Activated CD4-positive, alpha-beta T cell treated with anti-CD3 and anti-CD28 coated beads, Interleukin-2, Interleukin-6, amounts not matched to agents 100 ng/mL and 50 ng/mL, durations not matched to agents 16 hours and 8 hours (primary cell): ENCODE results near the gene MAGEA9.
"Not testable (repeated sequence)": the region's sequence is repeated elsewhere in the genome, so short reads cannot be mapped to it uniquely, and the experiment has no call there.

ENCODE experiments used
- DNase-seq: peaks from one replicate; pipeline ENCODE4 v3.0.0-alpha.2; 2020

The MAGEA9 gene, protein sequence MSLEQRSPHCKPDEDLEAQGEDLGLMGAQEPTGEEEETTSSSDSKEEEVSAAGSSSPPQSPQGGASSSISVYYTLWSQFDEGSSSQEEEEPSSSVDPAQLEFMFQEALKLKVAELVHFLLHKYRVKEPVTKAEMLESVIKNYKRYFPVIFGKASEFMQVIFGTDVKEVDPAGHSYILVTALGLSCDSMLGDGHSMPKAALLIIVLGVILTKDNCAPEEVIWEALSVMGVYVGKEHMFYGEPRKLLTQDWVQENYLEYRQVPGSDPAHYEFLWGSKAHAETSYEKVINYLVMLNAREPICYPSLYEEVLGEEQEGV

DNA sequence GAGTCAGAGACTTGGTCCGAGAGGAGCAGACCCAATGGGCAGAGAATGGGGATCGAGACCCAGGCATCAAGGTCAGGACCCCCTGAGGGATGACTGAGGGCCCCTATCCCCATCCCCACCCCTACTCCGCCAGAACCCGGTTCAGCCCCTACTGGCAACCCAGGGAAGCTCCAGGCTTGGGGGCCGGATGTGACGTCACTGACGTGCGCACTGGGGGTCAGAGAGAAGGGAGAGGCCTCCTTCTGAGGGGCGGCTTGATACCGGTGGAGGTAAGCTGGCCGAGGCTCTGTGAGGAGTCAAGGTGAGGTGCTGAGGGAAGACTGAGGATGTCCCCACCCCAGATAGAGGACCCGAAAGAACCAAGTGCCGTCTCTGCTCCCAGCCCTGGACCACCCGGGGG lies at the start of gene MAGEA9:
TSS of gene MAGEA9 (plus strand) at position 204 of the 400 bp plus-strand sequence. CDS start 4,281 bp downstream, outside the sequence.
- DNase-seq: not testable (repeated sequence)

DNA sequence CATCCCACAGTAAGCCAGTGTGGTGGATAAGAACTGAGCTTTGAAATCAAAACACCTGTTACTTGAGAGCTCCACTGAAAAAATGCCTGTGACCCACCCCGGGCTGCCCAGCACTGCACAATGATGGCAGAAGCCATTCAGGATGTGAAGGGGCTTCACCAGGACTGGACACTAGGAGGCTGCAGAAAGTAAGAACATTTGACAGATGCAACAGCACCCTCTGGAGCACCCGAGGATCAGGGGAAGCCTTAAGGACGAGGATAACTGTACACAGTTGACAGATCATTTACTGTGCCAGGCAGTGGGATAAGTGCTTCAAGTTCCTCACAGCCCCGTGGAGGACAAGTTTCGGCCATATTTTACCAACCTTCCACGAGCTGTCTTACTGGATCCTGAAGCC lies 39.5 kb upstream of the MAGEA9 start:
- DNase-seq: not testable (repeated sequence)

DNA sequence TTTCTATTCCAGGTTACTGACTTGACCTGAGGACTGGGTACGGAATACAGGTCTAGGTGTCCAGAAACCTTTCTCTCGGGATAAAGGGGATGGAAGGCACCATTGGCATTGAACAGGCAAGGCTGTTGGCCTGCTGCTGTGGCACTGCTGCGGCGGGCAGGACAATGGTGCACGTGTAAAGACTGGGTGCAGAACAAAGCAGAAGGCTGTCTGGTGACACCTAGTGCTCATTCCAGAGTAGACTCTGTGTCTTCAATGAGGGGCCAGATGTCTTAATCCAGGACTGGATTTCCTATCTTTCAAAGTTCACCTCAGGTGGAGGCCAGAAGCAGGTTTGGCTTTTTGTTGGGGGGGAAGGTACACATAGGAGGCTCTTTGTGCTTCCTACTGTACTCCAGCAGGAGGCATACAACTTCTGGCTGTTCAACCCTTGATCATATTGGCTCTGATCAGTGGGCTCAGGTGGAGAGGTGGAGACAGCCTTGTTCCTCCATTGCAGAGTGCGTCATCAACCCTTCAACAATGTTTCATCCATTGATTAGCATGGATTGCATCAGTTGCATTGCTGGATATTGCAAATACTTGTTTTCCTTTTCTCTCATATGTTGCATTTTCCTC lies 35.2 kb upstream of the MAGEA9 start:
- DNase-seq: not testable (repeated sequence)

DNA sequence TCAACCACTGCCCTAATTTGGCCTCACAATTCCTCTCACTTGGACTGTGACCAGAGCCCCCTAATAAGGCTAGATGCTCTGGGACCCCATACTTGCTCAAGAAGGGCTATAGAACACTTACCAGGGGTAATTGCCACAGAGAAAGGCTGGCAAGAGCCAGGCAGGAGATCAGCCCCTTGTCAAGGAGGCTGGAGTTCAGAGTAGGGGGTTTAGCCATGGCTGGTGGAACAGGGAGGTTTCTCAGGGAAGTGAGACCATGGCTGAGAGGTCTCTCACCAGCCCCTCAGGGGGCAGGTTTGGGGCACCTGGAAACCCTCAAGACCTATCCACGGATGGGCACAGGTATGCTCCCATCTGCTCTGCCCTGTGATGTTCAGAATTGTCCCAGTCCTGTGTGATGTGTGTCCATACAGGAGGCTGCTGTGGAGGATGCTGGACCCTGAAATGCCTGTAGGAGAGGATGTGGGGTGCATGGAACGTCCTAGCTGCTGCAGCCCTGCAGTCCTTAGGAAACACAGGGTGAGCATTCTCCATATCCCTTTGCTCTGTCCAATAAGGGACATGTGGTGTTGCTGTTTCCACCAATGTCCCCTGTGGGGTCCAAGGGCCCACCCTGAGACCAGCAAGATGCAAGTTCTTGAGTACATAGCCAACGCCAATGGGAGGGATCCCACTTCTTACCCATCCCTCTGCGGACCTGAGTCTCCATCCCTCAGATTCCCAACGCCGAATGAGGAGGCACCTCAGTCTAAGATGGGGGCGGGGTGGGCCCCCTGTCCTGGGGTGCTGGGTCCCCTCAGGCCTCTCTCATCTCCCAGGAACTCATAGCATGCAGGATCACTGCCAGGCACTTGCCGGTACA lies 24.3 kb upstream of the MAGEA9 start:
- DNase-seq: no peak

DNA sequence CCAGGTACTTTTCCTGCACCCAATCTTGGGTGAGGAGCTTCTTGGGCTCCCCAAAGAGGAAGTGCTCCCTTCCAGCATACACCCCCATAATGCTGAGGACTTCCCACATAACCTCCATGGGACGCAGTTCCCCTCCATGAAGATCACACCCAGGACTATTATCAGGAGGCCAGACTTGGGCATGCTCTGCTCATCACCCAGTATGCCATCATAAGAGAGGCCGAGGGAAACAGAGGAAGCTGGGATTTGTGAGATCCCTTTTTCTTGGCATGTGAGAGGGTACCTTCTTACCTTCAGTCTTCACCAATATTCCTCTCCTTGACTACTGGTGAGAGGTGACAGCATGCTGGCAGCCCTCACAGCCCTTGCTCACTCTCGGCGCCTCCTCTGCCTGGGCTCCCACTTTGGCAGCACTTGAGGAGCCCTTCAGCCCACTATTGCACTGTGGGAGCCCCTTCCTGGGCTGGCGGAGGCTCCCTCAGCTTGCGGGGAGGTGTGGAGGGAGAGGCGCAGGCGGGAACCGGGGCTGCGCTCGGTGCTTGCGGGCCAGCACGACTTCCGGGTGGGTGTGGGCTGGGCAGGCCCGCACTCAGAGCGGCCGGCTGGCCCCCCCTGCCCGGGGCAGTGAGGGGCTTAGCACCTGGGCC lies 23.5 kb upstream of the MAGEA9 start:
- DNase-seq: no peak

DNA sequence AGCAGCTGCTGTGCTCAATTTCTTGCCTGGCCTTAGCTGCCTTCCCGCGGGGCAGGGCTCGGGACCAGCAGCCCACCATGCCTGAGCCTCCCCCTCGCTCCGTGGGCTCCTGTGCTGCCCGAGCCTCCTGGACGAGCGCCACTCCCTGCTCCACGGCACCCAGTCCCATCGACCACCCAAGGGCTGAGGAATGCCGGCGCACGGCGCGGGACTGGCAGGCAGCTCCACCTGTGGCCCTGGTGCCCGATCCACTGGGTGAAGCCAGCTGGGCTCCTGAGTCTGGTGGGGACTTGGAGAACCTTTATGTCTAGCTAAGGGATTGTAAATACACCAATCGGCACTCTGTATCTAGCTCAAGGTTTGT lies 23.0 kb upstream of the MAGEA9 start:
- DNase-seq: not testable (repeated sequence)

DNA sequence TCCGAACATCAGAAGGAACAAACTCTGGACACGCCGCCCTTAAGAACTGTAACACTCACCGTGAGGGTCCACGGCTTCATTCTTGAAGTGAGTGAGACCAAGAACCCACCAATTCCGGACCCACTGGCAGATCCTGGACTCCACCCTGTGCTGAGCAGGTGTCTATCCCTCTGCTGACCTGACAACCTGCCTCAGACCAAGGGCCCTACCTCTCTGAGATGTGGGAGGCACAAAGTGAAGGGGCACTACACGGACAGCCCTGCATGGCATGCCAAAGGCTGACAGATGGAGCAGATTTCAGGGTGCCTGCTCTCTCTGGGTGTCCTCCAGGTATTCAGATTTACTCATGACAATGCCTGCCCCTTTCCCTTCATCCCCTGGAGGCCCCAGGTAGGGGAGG lies 21.9 kb upstream of the MAGEA9 start:
- DNase-seq: no peak

DNA sequence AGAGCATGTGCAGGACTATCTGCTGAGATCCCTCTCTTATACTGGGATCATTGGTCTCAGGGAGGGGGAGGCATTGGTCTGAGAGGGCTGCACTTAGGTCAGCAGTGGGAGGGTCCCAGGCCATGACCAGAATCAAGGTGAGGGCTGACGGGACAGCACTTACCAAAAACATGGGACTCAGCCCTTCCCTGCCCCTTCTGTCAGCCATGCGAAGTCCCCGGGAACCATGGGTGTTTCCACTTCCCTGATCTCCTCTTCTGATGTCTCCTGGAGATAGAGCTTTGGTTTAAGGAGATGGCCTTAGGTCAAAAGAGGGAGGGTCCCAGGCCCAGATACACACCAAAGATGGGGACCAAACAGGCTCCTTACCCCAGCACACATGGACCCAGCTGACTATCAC lies 20.8 kb upstream of the MAGEA9 start:
- DNase-seq: no peak

DNA sequence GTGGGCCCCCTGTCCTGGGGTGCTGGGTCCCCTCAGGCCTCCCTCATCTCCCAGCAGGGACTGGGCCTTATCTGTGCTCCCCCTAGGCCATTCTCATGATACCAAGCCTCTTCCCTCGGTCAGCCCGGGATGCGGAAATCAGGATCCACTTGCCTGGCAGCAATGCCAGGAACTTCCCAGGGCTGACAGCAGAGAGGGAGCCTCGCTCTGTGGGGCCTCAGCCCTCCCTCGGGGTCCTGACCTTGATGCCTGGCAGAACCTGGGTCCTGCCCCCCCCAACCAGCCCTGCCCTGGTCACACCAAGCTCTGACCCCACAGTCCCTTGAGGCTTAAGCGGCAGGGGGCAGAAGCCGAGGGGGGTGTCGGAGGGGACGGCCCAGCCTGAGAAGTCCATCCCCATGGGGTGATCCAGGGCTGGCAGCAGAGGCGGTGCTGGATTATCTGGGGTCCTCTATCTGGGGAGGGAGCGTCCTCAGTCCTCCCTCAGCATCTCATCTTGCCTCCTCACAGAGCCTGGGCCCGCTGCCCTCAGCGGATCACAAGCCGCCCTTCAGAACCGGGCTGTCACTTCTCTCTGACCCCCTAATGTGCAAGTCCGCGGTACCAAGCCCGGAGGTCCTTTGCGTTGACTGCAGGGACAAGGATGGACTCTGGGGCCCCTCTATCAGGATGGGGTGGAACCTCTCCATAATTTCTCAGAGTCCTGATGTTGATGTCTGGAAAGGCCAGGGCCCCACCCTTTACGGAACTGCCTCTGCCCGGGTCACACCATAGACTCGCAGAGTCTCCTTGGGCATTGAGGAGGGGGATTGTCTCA lies 19.7 kb upstream of the MAGEA9 start:
- not testable (repeated sequence) for DNase-seq

DNA sequence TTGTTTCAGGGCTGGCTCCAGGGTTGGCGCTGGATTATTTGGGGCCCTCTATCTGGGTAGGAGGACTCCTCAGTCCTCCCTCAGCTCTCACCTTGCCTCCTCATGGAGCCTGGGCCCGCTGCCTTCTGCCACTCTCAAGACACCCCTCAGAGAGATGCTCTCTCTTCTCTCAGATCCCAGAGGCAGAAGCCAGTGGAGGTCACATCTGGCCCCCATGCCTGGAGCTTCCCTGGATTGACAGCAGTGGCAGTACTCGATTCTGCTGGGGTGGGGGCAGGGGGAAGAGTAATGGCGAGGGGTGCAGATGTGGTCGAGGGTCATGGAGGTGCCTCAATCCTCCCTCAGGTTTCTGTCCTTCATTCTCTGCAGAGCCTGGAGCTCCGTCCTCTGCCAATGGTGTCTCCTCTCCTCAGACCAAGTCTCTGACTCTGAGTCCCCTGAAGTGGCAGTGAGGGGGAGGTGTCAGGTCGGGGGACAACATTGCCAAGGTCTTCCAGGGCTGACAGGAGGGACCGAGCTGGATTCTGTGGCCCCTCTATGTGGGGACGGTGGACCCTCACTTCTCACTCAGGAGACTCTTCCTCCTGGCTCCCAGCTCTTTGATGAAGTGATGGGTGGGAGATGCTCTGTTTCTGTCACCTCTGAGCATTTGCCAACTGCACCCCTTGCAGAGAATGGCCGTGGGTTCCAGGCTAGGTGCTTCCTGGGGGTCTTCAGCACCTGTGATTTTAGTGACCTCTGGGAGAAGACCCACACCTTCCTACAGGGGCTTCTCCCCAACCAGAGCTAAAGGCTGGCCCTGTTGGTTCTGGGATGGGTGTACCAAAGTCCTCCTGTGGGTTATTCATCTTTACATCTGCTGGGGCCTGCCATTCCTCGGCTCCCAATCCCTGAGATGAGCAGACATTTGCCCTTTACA lies 18.8 kb upstream of the MAGEA9 start:
- DNase-seq: no peak

DNA sequence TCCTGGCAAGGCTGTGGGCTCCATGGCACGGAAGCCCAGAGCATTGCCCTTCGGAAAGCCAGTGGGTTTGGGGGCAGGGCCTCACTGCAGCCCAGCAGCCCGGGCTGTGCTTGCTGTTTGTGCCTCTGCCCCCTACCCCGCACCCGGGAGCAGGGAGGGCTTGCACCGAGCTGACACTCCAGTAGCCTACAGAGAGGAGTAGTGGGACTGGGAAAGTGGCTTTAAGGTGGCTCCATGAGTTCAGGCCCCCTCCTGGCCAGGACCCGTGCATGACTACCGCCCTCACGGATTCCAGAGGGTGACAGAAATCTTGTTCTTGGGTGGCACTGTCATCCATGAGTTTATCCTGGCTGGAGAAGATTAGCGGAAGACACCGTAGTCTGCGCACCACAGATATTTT lies 11.4 kb upstream of the MAGEA9 start:
- DNase-seq: not testable (repeated sequence)

DNA sequence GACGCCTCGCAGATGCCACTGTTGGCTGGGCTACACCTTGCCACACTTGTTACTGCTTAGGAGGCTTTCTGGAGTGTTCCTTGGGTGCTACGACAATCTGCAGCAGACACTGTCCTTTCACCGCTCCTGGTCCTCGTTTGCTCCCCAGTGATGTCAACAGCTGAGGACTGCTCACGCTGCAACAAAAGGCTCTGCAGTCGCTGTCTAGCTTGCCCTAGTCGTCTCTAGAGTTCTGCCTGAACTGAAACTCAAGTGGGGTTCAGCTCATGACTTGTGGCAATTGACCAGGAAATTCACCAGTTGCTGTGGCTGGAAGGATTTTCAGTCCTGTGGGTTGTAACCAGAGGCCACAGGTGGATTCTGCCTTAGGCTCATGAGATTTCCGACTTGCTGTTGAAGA lies 8.7 kb upstream of the MAGEA9 start:
- DNase-seq: not testable (repeated sequence)

DNA sequence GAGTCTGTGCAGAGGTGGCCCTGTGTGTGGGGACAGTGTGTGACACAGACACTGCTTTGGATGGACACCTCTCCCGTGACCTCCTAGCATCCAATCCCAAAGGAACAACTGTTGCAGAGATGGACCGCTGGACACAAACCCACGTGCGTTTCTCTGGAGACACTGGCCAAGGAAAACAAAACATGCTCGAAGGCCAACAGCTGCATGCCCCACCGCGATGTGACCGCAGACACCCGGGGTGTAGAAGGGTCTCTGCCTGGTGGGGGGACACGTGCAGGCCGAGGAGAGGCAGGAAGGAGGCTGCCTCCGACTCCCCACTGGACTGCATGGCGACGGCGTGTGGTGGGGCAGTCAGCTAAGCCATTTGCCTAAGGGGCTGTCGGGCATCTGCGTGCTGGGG lies 8.0 kb upstream of the MAGEA9 start, which contains the start of gene HSFX1:
TSS of gene HSFX1 (plus strand) at position 301 of the 400 bp plus-strand sequence. CDS start 614 bp downstream, outside the sequence.
- not testable (repeated sequence) for DNase-seq

DNA sequence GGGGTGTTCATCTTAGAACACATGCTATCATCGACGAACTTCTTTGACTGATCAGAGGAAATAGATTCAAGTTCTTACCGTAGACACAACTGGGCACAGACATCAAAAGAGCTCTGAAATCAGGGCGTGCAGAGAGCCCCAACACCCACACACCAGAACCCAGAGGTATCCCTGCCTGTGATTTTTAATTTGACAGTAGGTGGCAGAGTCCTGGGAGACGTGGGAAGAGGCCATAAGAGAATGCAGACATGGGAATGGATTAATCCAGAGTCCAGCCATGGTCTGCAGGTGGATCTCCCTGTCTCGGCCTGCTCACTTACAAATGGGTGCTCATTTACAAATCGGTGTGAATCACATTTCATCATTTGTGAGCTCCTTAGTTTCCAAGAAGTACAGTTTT lies 3.7 kb upstream of the MAGEA9 start:
- not testable (repeated sequence) for DNase-seq

DNA sequence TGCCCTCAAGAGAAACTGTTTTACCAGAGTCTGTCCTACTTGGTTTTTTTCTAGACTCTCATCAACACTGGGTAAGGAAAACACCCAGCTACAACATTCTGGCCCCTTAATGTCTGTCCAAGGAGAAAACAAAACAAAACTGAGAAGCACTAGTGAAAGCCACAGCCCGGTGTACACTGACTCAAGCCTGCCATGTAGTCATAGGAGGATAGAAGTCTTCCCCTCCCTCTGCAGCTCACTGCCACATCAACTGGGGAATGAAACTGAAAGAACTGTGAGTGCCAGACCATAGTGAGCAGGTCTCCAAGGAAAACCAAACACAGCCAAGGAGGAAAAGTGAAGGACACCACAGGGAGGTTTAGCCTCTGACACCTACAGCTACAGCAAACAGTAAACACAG lies 13.8 kb downstream of the MAGEA9 start:
- not testable (repeated sequence) for DNase-seq

DNA sequence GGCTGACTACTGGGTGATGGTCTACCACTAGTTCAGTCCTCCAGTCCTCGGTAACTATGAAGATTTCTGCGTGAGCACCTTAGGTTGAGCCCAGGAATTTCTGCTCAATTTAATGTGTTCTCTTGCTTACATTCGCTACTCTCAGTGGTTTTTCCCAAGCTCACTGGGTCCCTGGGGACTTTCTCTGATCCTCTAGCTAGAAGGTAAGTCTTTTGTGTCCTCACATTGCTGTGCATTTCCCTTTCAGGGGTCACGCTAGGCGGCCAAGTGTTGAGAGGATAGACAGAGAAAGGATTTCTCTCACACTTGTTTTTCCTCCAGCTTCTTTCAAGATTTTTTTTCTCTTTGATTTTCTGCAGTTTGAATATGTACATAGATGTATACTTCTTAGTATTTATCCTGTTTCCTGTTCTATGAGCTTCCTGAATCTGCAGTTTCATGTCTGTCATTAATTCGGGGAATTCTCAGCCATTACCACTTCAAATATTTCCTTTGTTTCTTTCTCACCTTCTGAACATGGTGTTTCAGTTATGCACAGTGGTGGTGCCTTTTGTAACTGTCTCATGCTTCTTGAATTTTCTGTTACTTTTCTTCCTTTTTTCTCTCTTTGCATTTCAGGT lies 17.5 kb downstream of the MAGEA9 start:
- no peak for DNase-seq

DNA sequence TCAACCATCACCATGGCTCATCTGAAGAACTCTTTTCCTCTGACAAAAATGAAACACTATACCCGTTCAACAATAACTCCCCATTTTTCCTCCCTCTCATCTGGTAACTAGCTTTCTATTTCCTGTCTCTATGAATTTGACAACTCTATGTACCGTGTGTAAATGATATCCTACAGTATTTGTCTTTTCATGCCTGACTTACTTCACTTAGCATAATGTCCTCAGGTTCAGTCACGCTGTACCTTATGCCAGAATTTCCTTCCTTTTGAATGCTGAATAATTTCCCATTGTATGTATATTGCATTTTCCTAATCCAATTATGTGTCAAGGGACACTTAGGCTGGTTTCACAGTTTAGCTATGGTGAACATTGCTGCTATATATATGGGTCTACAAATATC lies 18.2 kb downstream of the MAGEA9 start:
- DNase-seq: no peak

DNA sequence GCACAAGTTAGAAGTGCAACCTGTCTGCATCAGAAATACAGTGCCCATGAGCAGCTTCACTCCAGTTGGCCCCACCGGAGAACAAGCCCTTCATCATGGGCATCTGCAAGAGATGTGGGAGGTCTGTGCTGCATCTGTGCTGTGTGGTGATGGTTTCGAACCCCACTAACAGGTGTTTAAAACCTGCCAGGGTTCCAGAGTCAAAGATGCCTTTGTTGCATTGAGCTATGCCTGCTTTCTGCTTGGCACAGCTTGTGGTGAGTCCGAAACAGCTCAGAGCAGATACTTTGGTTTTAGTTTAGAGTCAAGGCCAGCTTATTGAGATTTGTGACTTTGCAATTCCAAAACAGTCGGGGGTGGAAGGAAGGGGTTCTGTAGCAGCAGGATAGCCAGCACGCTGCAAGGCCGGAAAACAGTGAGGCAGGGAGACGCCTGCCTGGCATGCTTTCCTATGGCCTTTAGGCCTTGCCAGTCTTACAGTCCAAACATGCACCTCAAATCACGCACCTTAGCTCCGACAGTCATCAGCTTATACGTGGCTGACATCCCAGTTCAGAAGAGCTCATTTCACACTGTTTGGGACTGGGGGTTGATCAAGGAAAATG lies 21.8 kb downstream of the MAGEA9 start:
- DNase-seq: no peak

DNA sequence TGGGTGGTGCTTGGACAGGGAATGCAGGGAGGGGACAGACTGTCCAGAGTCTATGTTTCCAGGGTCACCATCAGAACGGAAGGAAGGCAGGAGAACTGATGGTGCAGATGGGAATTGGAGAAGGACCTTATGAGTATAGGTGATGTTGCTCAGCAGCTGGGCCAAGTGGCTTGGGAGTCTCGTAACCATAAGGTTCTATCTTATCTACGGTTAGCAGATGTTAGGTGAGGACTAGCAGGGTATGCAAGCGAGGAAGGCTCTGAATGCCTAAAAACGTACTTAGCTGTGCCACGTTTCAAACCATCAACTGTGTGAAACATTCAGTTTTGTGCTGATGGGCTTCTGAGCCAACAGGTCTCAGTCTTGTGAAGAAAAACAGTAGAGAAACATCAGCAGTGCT lies 22.4 kb downstream of the MAGEA9 start:
- no peak for DNase-seq
